ENCODE results near the gene HBD. TPM values are rescaled to one million over a fixed set of nuclear protein-coding genes. Genes with fewer than 3 reads are reported as not detected.

Gene HBD
- total and polyA plus RNA-seq, 2 donors (not counting 1 experiment from before 2014, with no cell fraction given), result not detected

- ATAC-seq (ENCODE audit: low read depth) (no peak), DNase-seq (no peak)
- H3K4me2 ChIP-seq (replicated peaks; ENCODE audit: low read depth, low read length, poor library complexity, severe bottlenecking), result no peak overlapping the region
- H3K4me3 Mint-ChIP-seq, result no peak overlapping the region
- no peaks in the 10 kb centered on the region for H3K79me2 ChIP-seq (ENCODE audit: control insufficient read depth, insufficient read depth, low read length)
- H3K27me3 Mint-ChIP-seq, result peaks cover 6% of the 10 kb centered on the region
- H2AFZ ChIP-seq (ENCODE audit: insufficient read depth, low read depth, low read length, poor library complexity, severe bottlenecking), result no peak overlapping the region
- H3K4me3 ChIP-seq (ENCODE audit: control extremely low read depth in 1 of 5, extremely low read depth in 1 of 5, insufficient read depth in 1 of 5, low read depth in 2 of 5, low read length in 4 of 5), result no peak overlapping the region
- 97% methylated on average over 5 of the region's 6 CpGs for WGBS (ENCODE audit: insufficient coverage)
- peaks cover 0 to 9% (median 0%) of the 10 kb centered on the region in 3 donors for H3K9me3 ChIP-seq (ENCODE audit: control extremely low read depth in 1 of 3, control insufficient read depth in 2 of 3, insufficient read depth in 1 of 3, low read length in 2 of 3)
- ChIA-PET POLR2A (no interaction called here), CTCF (no interaction called here)
- H3K27ac Mint-ChIP-seq, result no peak overlapping the region
- no peaks in the 10 kb centered on the region for H4K20me1 ChIP-seq (ENCODE audit: control insufficient read depth, insufficient read depth, low read length, poor library complexity, severe bottlenecking)
- H3K4me1 ChIP-seq (ENCODE audit: control insufficient read depth in 2 of 2, insufficient read depth in 2 of 2, low read length in 2 of 2), result no peaks in the 10 kb centered on the region
- no peaks in the 10 kb centered on the region for H3K27me3 ChIP-seq (replicated peaks in 1 of 4; ENCODE audit: control extremely low read depth in 1 of 4, control insufficient read depth in 3 of 4, insufficient read depth in 4 of 4, low read length in 3 of 4)
- no peaks in the 10 kb centered on the region for H3K4me1 Mint-ChIP-seq
- intact Hi-C loops (cut with micrococcal nuclease), result no loop called here
- H3K36me3 ChIP-seq (replicated peaks in 1 of 2; ENCODE audit: control extremely low read depth in 1 of 2, control insufficient read depth in 1 of 2, extremely low read depth in 1 of 2, insufficient read depth in 2 of 2, low read length in 1 of 2), result no peaks in the 10 kb centered on the region
- H3K9ac ChIP-seq (ENCODE audit: low read length), result no peak overlapping the region
- TF ChIP-seq CTCF (IDR thresholded peaks at IDR 0.05), result no peak
- no peak for TF ChIP-seq EZH2 (IDR thresholded peaks at IDR 0.05; ENCODE audit: borderline replicate concordance, insufficient read depth, low read depth, low read length, poor library complexity, severe bottlenecking)
- H3K27ac ChIP-seq (ENCODE audit: low read length in 2 of 2), result no peak overlapping the region
- H3K9me3 Mint-ChIP-seq (ENCODE audit: insufficient read depth), result no peaks in the 10 kb centered on the region
Measured at GRCh38 chr11:5223146-5223545, 11.1 kb downstream of the HBD start.

- no peaks in the 10 kb centered on the region for H3K27me3 ChIP-seq (replicated peaks in 1 of 4; ENCODE audit: control extremely low read depth in 1 of 4, control insufficient read depth in 3 of 4, insufficient read depth in 4 of 4, low read length in 3 of 4)
- no peak for TF ChIP-seq EZH2 (IDR thresholded peaks at IDR 0.05; ENCODE audit: borderline replicate concordance, insufficient read depth, low read depth, low read length, poor library complexity, severe bottlenecking)
- no peak for TF ChIP-seq CTCF (IDR thresholded peaks at IDR 0.05)
- Mint-ChIP-seq H3K4me1 (no peaks in the 10 kb centered on the region), H3K4me3 (no peak overlapping the region), H3K27ac (no peak overlapping the region), H3K9me3 (ENCODE audit: insufficient read depth) (no peaks in the 10 kb centered on the region), H3K27me3 (no peaks in the 10 kb centered on the region)
- H3K4me2 ChIP-seq (replicated peaks; ENCODE audit: low read depth, low read length, poor library complexity, severe bottlenecking), result no peak overlapping the region
- H3K4me1 ChIP-seq (ENCODE audit: control insufficient read depth in 2 of 2, insufficient read depth in 2 of 2, low read length in 2 of 2), result no peaks in the 10 kb centered on the region
- H4K20me1 ChIP-seq (ENCODE audit: control insufficient read depth, insufficient read depth, low read length, poor library complexity, severe bottlenecking), result no peaks in the 10 kb centered on the region
- 62% methylated on average over 4 of the region's 7 CpGs for WGBS (ENCODE audit: insufficient coverage)
- H3K4me3 ChIP-seq (ENCODE audit: control extremely low read depth in 1 of 5, extremely low read depth in 1 of 5, insufficient read depth in 1 of 5, low read depth in 2 of 5, low read length in 4 of 5), result no peak overlapping the region
- H3K36me3 ChIP-seq (replicated peaks in 1 of 2; ENCODE audit: control extremely low read depth in 1 of 2, control insufficient read depth in 1 of 2, extremely low read depth in 1 of 2, insufficient read depth in 2 of 2, low read length in 1 of 2), result no peaks in the 10 kb centered on the region
- no peak for ATAC-seq (ENCODE audit: low read depth)
- H3K79me2 ChIP-seq (ENCODE audit: control insufficient read depth, insufficient read depth, low read length), result no peaks in the 10 kb centered on the region
- H2AFZ ChIP-seq (ENCODE audit: insufficient read depth, low read depth, low read length, poor library complexity, severe bottlenecking), result no peak overlapping the region
- no peaks in the 10 kb centered on the region for H3K9me3 ChIP-seq (ENCODE audit: control extremely low read depth in 1 of 3, control insufficient read depth in 2 of 3, insufficient read depth in 1 of 3, low read length in 2 of 3)
- H3K9ac ChIP-seq (ENCODE audit: low read length), result no peak overlapping the region
- intact Hi-C loops (cut with micrococcal nuclease), result no loop called here
- H3K27ac ChIP-seq (ENCODE audit: low read length in 2 of 2), result no peak overlapping the region
- DNase-seq, result no peak
- ChIA-PET POLR2A (no interaction called here), CTCF (no interaction called here)
Measured at GRCh38 chr11:5210376-5210885, 23.9 kb downstream of the HBD start.
